Trophoblast cell (in vitro differentiated cells and primary cell): ENCODE results near the gene CPT1B.

ENCODE experiments used
- DNase-seq, 2 donors: peaks; one replicate each; pipeline ENCODE4 v3.0.0-alpha.2; 2016
- H2AFZ ChIP-seq: 2 replicates; pipeline ENCODE4 v1.6.1; 2013; ENCODE audit warnings: low read length, moderate library complexity, mild to moderate bottlenecking; ENCODE audit not compliant: insufficient read depth, poor library complexity
- H2AK5ac ChIP-seq: 2 replicates; pipeline ENCODE4 v1.6.1; 2013; ENCODE audit warnings: mild to moderate bottlenecking, low read length
- H2BK120ac ChIP-seq: 2 replicates; pipeline ENCODE4 v1.6.1; 2013; ENCODE audit warnings: low read length, mild to moderate bottlenecking, moderate library complexity; ENCODE audit not compliant: insufficient read depth, poor library complexity
- H2BK12ac ChIP-seq: 2 replicates; pipeline ENCODE4 v1.6.1; 2013; ENCODE audit warnings: mild to moderate bottlenecking, low read length, moderate library complexity
- H2BK5ac ChIP-seq: 2 replicates; pipeline ENCODE4 v1.6.1; 2013; ENCODE audit warnings: low read length, low read depth, moderate library complexity, mild to moderate bottlenecking; ENCODE audit not compliant: poor library complexity
- H3K14ac ChIP-seq: 2 replicates; pipeline ENCODE4 v1.6.1; 2013; ENCODE audit warnings: mild to moderate bottlenecking, low read length
- H3K18ac ChIP-seq: 2 replicates; pipeline ENCODE4 v1.6.1; 2013; ENCODE audit warnings: mild to moderate bottlenecking, low read length
- H3K23ac ChIP-seq: 2 replicates; pipeline ENCODE4 v1.6.1; 2013; ENCODE audit warnings: low read length
- H3K27ac ChIP-seq: 2 replicates; pipeline ENCODE4 v1.5.1; 2013; ENCODE audit warnings: low read depth, mild to moderate bottlenecking, inconsistent platforms, low read length, moderate library complexity
- H3K27me3 ChIP-seq: 2 replicates; pipeline ENCODE4 v1.6.1; 2013; ENCODE audit warnings: inconsistent platforms, mild to moderate bottlenecking, low read length, moderate library complexity; ENCODE audit not compliant: insufficient read depth
- H3K36me3 ChIP-seq, 2 experiments: 1 replicate in 1 of 2; 2 replicates in 1 of 2; pipeline ENCODE4 v1.6.1; 2013; ENCODE audit warnings: low read length in 2 of 2, mild to moderate bottlenecking in 2 of 2, moderate library complexity in 1 of 2; ENCODE audit not compliant: insufficient read depth in 2 of 2, control insufficient read depth in 1 of 2
- H3K4ac ChIP-seq: 2 replicates; pipeline ENCODE4 v1.6.1; 2013; ENCODE audit warnings: low read depth, mild to moderate bottlenecking, low read length, moderate library complexity
- H3K4me1 ChIP-seq, 2 experiments: 1 replicate in 1 of 2; 2 replicates in 1 of 2; pipeline ENCODE4 v1.6.1; 2013; ENCODE audit warnings: low read length in 2 of 2, mild to moderate bottlenecking in 2 of 2, moderate library complexity in 1 of 2; ENCODE audit not compliant: insufficient read depth in 2 of 2, control insufficient read depth in 1 of 2
- H3K4me2 ChIP-seq: 2 replicates; pipeline ENCODE4 v1.6.1; 2013; ENCODE audit warnings: inconsistent platforms, mild to moderate bottlenecking, low read length, moderate library complexity
- H3K4me3 ChIP-seq: 2 replicates; pipeline ENCODE4 v1.5.1; 2013; ENCODE audit warnings: mild to moderate bottlenecking, low read depth, low read length, inconsistent platforms
- H3K79me1 ChIP-seq: one replicate; pipeline ENCODE4 v1.6.1; 2013; ENCODE audit warnings: low read length
- H3K79me2 ChIP-seq: 2 replicates; pipeline ENCODE4 v1.6.1; 2013; ENCODE audit warnings: low read length, mild to moderate bottlenecking; ENCODE audit not compliant: control insufficient read depth, insufficient read depth, poor library complexity
- H3K9ac ChIP-seq: 2 replicates; pipeline ENCODE4 v1.6.1; 2013; ENCODE audit warnings: mild to moderate bottlenecking, low read length
- H3K9me3 ChIP-seq: 2 replicates; pipeline ENCODE4 v1.6.1; 2013; ENCODE audit warnings: low read depth, mild to moderate bottlenecking, control low read depth, inconsistent platforms, low read length; ENCODE audit not compliant: insufficient read depth
- H4K12ac ChIP-seq: 2 replicates; pipeline ENCODE4 v1.6.1; 2013; ENCODE audit warnings: low read depth, mild to moderate bottlenecking, low read length, moderate library complexity
- H4K8ac ChIP-seq: 2 replicates; pipeline ENCODE4 v1.6.1; 2013; ENCODE audit warnings: low read depth, mild to moderate bottlenecking, low read length, moderate library complexity
- H4K91ac ChIP-seq: one replicate; pipeline ENCODE4 v1.6.1; 2013; ENCODE audit warnings: low read depth, mild to moderate bottlenecking, low read length, moderate library complexity
- WGBS: extraction: QIAGEN DNeasy Blood & Tissue Kit; methylation state at CpG from one replicate; pipeline ENCODE4 v1.1.7; 2013; ENCODE audit warnings: missing lambda C conversion rate; ENCODE audit not compliant: insufficient read length, insufficient coverage; ENCODE audit errors: extremely low coverage; 5-methylcytosine and 5-hydroxymethylcytosine counted together

Gene CPT1B

DNA sequence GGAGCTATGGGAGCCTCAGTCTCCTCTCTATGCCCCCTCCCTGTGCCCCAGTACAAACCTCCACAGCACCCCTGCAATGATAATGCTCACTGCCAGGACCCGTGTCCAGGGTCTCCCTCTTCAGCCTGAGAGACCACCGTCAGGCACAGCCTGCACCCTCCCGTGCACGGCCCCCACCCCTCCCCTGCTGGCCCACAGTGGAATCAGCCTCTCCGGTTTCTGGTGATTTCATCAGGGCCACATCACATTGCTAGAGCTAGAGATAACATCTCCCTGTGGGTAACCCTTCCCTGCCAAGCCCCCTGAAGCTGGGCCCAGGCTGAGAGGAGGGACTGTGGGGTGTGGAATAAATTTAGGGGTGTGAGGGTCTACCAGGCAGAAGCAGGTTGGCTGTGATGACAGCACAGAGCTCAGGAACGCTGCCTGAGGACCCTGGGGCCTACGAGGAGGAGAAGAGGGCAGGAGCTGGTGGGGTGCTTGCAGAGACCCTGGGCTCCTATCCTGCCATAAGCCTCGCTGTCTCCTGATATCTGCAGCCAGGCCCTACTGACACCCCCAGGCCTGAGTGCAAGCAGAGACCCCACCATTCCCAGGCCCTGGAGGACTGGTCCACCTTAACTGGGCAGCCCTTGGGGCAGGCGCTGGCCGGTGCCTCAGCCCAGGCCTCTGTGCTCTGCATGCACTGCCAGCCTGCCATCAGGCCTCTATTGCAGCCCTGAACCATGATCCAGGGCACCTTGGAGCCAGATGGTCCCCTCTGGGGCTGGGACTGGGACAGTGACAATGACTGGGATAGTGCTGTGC is 32.5 kb downstream of the CPT1B start, which contains the start of gene KLHDC7B:
Gene KLHDC7B (plus strand): TSS at position 378 of the 804 bp plus-strand sequence. CDS start 345 bp downstream, at position 723.
- H3K27ac ChIP-seq, result no peak within 1 kb of the TSS
- peak in 1 of 2 donors; percentile 43 for DNase-seq
- H3K4me3 ChIP-seq, result no peak within 1 kb of the TSS
- H2AFZ ChIP-seq, result no peak within 1 kb of the TSS
- peak within 1 kb of the TSS; percentile 39 for H4K91ac ChIP-seq
- no peak within 1 kb of the TSS for H4K12ac ChIP-seq
- no peaks in the 10 kb centered on the region for H3K79me2 ChIP-seq
- H4K8ac ChIP-seq, result no peak within 1 kb of the TSS
- H3K23ac ChIP-seq, result peak within 1 kb of the TSS; percentile 63
- H2BK12ac ChIP-seq, result peak within 1 kb of the TSS; percentile 44
- no peaks in the 10 kb centered on the region for H3K36me3 ChIP-seq
- H3K9me3 ChIP-seq, result no peaks in the 10 kb centered on the region
- H3K9ac ChIP-seq, result no peak within 1 kb of the TSS
- H3K4me1 ChIP-seq, result peaks cover 8 to 19% of the 10 kb centered on the region in 2 experiments
- H3K4me2 ChIP-seq, result no peak within 1 kb of the TSS
- H3K79me1 ChIP-seq, result peaks cover 2% of the 10 kb centered on the region
- peak within 1 kb of the TSS; percentile 16 for H2BK120ac ChIP-seq
- H3K14ac ChIP-seq, result peak within 1 kb of the TSS; percentile 7
- H3K27me3 ChIP-seq, result no peaks in the 10 kb centered on the region
- H3K4ac ChIP-seq, result no peak within 1 kb of the TSS
- H2BK5ac ChIP-seq, result no peak within 1 kb of the TSS
- no peak within 1 kb of the TSS for H3K18ac ChIP-seq
- peak within 1 kb of the TSS; percentile 22 for H2AK5ac ChIP-seq
- WGBS, result no CpG with 5 or more reads among the region's 10 CpGs

DNA sequence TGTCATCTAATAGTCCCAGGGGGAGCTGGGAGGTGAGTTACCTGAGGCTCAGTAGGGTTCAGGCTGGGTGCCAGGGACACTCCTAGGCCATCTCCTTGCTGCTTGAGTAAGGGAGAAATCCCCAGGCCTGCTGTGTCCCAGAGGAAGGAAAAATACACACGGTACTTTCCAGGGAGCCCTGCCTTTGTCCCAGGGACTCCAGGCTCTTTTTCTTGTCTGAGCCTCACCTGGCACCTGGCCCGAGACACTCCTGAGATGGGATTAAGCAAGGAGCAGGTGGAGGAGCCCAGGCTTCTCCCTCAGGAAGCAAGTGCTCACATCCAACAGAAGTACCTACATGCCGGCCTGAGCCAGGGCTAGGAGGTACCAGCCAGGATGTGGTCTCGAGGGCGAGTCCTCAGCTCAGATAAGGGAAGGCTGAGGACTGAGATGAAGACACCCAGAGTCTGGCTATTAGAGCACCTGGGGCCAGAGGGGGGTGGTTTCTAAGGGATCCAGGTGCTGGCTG is 33.4 kb downstream of the CPT1B start:
- H3K79me2 ChIP-seq, result no peaks in the 10 kb centered on the region
- H2BK5ac ChIP-seq, result no peak overlapping the region
- peaks cover 2% of the 10 kb centered on the region for H3K79me1 ChIP-seq
- H2AFZ ChIP-seq, result no peak overlapping the region
- peak overlapping the region; percentile 16 for H2BK120ac ChIP-seq
- H3K14ac ChIP-seq, result no peak overlapping the region
- no peak overlapping the region for H3K27ac ChIP-seq
- no peak overlapping the region for H3K4ac ChIP-seq
- H3K27me3 ChIP-seq, result no peaks in the 10 kb centered on the region
- H2BK12ac ChIP-seq, result peak overlapping the region; percentile 44
- no peak overlapping the region for H3K18ac ChIP-seq
- H4K8ac ChIP-seq, result peak overlapping the region; percentile 28
- peak overlapping the region; percentile 63 for H3K23ac ChIP-seq
- peak overlapping the region; percentile 1 for H2AK5ac ChIP-seq
- no peak overlapping the region for H3K4me2 ChIP-seq
- no CpG with 5 or more reads among the region's 5 CpGs for WGBS
- H3K9ac ChIP-seq, result no peak overlapping the region
- no peaks in the 10 kb centered on the region for H3K9me3 ChIP-seq
- H3K4me3 ChIP-seq, result no peak overlapping the region
- peak in 1 of 2 donors; percentile 40 for DNase-seq
- H4K91ac ChIP-seq, result peak overlapping the region; percentile 39
- H4K12ac ChIP-seq, result no peak overlapping the region
- peaks cover 10 to 19% of the 10 kb centered on the region in 2 experiments for H3K4me1 ChIP-seq
- H3K36me3 ChIP-seq, result no peaks in the 10 kb centered on the region

DNA sequence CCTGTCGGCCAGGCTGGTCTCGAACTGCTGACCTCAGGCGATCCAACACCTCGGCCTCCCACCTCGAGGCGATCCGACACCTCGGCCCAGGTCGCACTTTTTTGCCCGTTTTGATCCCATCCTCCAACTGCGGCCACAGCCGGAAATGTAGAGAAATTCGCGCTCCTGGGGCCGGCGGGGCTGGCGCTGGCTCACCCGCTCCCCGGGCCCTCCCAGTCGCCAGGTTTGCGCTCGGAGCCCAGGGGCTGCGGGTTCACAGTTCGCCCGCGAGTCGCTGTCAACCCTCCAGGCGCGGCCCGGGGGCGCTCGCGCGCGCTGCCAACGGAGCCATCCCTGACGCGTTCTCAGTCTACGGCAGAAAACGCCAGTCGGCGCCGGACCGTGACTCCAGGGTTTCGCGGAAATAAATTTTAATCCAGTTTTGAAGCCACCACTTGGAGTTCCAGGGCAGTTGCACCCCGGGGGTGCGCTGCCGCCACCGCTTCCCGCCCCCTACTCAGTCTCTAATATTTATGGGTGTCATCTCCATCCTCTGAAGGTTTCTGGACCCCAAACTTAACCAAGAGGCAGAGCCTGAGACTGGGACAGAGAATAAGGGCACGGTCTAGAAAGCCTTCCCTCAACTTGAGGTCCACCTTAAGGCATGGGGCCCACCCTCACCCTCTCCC is 34.0 kb downstream of the CPT1B start:
- no peak overlapping the region for H2BK5ac ChIP-seq
- peak overlapping the region; percentile 57 for H3K14ac ChIP-seq
- no peaks in the 10 kb centered on the region for H3K36me3 ChIP-seq
- H2AFZ ChIP-seq, result peak overlapping the region; percentile 52
- H3K23ac ChIP-seq, result no peak overlapping the region
- H3K9me3 ChIP-seq, result no peaks in the 10 kb centered on the region
- peak overlapping the region; percentile 45 for H4K91ac ChIP-seq
- peaks cover 13 to 20% of the 10 kb centered on the region in 2 experiments for H3K4me1 ChIP-seq
- no peaks in the 10 kb centered on the region for H3K79me2 ChIP-seq
- peak overlapping the region; percentile 61 for H3K4me2 ChIP-seq
- peaks cover 5% of the 10 kb centered on the region for H3K79me1 ChIP-seq
- no peak overlapping the region for H2AK5ac ChIP-seq
- H3K9ac ChIP-seq, result no peak overlapping the region
- no peak overlapping the region for H3K18ac ChIP-seq
- no peaks in the 10 kb centered on the region for H3K27me3 ChIP-seq
- H3K27ac ChIP-seq, result no peak overlapping the region
- WGBS, result no CpG with 5 or more reads among the region's 52 CpGs
- H4K12ac ChIP-seq, result no peak overlapping the region
- peak overlapping the region; percentile 78 for H4K8ac ChIP-seq
- no peak overlapping the region for H3K4ac ChIP-seq
- peak overlapping the region; percentile 20 for H2BK120ac ChIP-seq
- no peak overlapping the region for H3K4me3 ChIP-seq
- DNase-seq, result peak; percentile 91 to 95
- peak overlapping the region; percentile 82 for H2BK12ac ChIP-seq

DNA sequence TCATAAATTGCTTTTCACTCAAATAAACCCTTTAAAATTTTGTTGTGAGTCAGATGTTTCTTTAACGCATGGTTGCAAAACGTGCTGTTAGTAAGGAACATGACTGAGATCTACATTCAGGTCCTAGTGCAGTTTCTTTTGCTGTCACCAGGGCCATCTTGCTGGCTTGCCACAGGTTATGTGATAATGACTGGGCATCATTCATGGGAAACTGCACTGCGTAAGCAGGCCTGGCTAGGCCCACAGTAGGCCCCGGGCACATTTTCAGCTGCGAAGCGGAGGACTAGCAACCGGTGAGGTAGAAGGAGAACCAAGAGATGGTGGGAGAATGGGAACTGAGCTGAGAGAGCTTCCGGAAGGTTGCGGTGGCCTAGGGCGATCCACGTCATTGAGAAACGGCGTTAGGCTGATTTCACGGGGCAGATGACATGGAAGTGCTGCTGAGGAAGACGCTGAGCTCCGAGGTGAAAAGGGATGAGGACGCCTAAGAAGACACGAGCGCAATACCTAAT is 35.8 kb downstream of the CPT1B start:
- Histone ChIP-seq H2BK5ac (no peak overlapping the region), H3K79me1 (peaks cover 7% of the 10 kb centered on the region), H2AK5ac (no peak overlapping the region), H3K4me1 (peaks cover 17 to 22% of the 10 kb centered on the region in 2 experiments), H3K27ac (no peak overlapping the region), H3K4me2 (no peak overlapping the region), H3K23ac (no peak overlapping the region), H3K14ac (no peak overlapping the region), H3K36me3 (no peaks in the 10 kb centered on the region), H3K4ac (no peak overlapping the region), H4K12ac (no peak overlapping the region), H2BK120ac (no peak overlapping the region), H3K18ac (no peak overlapping the region), H4K91ac (no peak overlapping the region), H3K27me3 (no peaks in the 10 kb centered on the region), H3K9me3 (no peaks in the 10 kb centered on the region), H3K79me2 (no peaks in the 10 kb centered on the region), H4K8ac (no peak overlapping the region), H2BK12ac (no peak overlapping the region), H3K9ac (no peak overlapping the region), H2AFZ (no peak overlapping the region), H3K4me3 (no peak overlapping the region)
- DNase-seq, result peak in 1 of 2 donors; percentile 72
- no CpG with 5 or more reads among the region's 19 CpGs for WGBS
